ENCODE measurements around the gene EGFR.

The EGFR gene

DNA sequence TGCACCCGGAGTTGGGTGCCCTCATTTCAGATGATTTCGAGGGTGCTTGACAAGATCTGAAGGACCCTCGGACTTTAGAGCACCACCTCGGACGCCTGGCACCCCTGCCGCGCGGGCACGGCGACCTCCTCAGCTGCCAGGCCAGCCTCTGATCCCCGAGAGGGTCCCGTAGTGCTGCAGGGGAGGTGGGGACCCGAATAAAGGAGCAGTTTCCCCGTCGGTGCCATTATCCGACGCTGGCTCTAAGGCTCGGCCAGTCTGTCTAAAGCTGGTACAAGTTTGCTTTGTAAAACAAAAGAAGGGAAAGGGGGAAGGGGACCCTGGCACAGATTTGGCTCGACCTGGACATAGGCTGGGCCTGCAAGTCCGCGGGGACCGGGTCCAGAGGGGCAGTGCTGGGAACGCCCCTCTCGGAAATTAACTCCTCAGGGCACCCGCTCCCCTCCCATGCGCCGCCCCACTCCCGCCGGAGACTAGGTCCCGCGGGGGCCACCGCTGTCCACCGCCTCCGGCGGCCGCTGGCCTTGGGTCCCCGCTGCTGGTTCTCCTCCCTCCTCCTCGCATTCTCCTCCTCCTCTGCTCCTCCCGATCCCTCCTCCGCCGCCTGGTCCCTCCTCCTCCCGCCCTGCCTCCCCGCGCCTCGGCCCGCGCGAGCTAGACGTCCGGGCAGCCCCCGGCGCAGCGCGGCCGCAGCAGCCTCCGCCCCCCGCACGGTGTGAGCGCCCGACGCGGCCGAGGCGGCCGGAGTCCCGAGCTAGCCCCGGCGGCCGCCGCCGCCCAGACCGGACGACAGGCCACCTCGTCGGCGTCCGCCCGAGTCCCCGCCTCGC lies at the start of gene EGFR:
TSS of gene EGFR (plus strand) at position 657 of the 830 bp plus-strand sequence. CDS start 261 bp downstream, outside the sequence.
- no peak for DNase-seq

DNA sequence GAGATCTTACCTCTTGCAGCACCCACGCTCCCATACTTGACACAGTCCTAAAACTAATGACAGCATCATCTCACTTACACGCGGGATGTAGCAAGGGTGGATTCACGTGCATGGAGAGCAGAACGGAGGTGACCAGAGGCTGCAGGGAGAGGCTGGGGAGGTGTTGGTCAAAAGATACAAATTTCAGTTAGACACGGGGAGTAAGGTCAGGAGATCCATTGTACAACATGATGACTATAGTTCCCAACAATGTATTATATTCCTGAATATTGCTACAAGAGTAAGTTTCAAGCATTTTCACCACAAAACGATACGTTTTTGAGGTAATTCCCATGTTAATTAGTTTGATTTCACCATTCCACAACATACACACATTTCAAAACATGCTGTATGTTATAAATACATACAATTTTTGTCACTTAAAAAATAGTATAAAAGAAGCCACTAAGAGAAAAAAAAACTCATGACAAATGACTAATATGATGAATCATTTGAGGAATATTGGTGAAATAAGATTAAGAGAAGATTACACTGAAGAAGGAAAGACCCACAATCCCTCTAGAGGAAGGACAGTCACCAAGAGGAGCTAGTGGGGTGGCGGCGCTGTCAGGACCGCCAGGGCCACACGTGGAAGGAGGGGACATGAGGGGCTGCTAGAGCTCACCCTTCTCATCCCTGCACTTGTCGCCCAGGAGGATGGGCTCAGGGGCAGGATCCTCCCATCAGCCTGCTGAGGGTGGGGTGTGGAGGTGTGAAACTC lies 49.4 kb upstream of the EGFR start:
- no peak for DNase-seq

DNA sequence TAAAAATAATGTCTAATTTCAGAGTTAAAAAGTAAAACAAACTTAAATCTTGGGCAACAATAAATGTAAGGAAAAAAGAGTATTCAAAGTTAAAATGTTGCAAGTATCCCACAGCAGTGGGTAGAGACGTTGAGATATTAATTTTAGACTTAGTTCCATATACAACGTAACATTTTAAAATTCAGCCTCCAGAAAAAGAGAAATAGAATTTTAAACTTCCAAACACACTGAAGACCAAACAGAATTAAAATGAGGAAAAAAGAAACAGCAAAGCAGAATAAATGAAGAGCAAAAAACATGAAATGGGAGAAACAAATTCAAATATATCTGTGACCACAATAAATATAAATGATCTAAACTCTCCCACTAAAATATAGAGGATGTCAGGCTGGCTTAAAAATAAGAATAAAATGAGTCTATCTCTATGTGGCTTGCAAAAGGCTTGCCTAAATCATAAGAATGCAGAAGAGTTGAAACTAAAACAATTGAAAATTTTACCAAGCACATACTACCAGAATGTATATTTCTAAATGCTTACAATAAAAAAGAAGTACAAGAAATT lies 46.0 kb upstream of the EGFR start:
- no peak for DNase-seq

DNA sequence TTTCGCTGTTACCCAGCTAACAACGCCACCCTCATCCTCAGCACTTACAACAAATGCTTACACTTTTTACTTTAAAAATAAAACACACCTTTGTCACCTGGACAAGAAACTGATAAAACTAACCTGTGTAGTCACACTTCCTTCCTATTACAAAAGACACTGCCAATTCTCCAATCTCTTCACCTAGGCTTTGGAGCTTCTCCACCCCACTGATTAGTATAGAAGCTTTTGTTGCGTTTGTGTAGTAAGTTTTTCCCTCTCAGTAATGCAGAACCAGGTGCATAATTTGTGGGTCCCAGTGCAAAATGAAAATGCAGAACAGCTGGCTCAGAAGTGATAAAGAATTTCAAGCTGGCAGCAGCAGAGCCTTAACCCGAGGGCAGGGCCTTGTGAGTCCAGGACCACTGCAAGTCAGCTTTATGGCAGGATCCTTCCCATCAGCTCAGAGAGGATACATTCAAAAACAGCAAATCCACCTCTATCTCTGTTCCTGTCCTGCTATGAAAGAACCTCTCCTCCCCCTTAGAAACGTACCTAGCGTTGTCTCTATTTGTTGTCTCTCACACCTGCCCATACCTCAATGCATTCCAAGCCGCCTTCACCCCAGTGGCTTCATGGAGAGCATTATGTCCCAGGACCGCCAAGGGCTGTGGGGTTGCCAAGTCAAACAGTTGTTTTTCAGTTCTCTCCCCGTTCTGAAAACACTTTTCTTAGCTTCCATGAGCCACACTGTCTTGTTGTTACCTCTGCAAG lies 40.3 kb upstream of the EGFR start:
- no peak for DNase-seq

DNA sequence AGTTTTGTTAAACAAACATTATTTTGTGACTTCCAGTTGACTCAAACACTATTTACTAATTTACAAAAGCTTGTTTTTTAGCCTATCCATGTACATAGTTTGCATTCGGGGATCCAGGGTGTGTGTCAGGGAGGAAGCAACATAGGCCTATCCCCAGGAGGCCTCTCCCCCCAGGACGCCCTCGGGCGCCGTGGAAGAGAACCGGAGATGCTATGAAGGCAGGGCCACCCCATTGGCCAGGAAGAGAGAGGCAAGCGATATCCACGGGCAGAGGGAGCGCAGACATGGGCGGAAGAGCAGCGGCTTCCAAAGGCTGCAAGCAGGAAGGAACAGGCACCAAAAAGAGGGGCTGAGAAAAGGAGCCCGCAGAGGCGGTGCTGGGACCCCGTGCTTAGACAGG lies 38.3 kb upstream of the EGFR start:
- DNase-seq: no peak

DNA sequence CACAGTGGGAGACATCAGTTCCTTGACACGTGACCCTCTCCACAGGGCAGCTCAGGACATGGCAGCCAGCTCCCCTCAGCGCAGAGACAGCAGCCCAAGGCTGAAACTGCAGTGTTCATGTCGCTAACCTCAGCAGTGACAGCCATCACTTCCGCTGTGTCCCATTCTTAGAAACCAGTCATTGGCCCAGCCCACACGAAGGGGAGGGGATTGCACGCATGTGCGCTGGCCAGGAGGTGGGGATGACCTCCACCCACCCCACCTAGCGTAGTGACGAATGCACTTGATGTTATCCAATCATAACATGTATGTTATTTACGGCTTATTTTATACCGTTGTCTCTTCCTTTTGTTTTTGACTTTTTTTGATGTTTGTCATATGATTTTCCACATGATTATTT lies 36.9 kb upstream of the EGFR start:
- no peak for DNase-seq

DNA sequence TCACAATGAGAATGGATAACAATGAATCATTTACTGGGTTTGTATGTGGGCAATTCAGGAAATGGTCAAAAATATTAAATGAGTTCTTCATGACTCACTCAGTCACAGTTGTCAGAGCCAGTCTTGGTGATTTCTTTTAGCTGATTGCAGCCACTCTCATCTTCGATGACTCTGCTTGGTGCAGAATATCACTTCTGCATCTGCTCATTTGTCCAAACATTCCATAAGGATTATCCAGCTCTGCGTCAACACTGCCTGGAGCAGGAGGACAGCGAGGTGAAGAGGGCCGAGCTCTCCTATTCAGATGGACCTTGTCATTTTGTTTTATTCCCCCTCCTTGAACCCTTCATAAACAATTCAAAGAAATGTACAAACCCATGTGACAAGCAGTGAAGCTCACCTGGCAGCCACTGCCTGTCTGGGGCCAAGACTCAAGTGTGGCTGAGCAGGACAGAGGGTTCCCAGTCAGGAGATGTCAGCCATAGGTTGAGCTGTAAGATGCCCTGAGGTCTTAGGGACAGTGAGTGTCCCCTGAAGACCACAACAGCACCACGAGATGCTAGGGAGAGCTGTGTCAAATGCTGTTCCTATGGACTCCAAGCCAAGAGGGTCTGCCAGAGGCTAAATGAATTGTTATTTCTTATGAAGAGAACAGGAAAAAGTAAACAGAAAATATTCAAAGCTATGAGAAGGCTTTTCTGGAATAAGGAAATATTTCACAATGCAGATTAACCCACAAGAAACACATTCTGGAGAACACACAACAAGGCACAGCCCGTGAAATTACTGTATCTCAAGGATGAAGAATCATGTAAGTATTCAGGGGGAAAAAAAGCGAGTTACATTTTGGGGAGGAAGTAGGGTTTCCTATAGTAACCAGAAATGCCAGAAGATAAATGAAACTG lies 33.1 kb upstream of the EGFR start:
- DNase-seq: no peak

DNA sequence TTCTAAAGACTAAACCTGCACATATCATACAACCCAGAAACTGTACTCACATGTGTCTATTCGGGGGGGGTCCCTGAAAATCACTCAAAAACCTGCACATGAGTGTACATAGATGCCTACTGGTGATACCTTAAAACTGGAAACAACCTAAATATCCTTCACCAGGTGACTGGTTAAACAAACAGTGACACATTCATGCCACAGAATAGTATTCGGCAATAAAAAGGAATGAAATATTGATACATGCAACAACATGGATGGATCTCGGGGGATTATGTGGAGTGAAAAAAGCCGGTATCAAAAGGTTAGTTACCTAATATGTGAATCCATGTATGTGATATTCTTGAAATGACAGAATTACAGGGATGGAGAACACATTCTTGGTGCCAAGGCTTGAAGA lies 32.1 kb upstream of the EGFR start:
- no peak for DNase-seq

DNA sequence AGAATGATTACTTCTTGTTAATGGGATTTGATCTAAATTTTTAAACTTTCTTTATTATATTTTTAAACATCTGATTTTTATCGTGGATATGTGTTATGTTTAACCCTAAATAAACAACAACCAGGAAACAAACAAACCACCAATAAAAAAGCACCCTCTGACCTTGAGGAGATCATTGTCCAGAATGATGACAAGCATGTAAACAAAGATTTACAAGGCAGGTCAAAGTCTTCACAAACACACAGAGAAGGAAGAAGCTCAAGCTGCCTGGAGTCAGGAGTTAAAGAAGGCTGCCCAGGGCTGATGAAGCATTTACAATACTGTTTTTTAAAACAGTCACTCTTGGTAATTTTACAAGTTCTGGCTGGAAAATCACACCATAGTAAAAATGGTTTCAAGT lies 31.0 kb upstream of the EGFR start:
- DNase-seq: no peak

DNA sequence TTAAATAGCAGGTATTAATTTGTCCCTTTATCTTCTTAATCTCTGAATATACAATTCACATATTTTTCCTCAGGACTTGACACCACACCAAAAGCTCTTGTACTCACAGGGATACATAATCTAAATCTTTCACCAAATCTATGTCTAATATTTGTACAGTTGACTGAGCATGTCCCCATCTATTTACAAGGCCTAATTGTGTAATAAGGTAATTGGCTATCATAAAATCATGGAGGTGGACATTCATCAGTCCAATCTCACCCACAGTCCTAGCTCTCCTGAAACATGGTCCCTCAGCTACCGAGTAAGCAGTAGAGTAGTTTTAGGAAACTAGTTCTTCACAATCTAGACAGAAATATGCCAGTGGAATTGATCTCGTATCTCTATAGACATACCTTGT lies 30.3 kb upstream of the EGFR start:
- DNase-seq: no peak

DNA sequence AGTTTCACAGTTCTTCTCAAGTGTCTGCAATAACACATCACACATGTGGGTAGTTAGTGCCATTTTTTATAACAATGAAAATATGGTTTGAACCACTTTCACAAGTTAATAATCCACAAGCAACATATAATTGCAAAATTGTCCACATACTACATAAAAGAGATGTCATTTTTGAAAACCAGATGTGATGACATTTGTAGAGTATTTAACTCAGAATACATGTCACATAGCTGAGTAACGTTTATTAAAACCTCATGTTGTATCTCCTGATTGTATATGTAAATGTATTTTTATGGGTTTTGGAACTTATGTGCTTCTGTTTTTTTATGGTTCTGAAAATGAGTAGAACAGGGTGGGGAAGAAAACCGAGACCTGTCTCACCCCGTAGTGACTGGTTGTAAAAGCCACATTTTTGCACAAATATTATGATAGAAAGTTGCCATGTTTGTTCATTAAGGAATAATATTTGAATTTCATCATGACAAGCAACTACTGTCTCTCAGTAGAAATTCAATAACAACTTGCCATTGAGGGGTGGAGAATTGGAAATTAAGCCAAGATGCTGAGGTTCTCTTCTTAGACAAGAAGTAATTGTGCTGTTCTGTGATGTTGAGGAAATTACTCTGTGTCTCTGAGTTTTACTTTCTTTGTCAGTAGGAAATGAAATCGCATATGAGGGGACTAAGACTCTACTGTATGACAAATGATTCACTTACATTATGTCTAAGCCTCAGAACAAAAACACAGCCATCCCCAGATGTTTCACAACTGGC lies 29.2 kb upstream of the EGFR start:
- no peak for DNase-seq

DNA sequence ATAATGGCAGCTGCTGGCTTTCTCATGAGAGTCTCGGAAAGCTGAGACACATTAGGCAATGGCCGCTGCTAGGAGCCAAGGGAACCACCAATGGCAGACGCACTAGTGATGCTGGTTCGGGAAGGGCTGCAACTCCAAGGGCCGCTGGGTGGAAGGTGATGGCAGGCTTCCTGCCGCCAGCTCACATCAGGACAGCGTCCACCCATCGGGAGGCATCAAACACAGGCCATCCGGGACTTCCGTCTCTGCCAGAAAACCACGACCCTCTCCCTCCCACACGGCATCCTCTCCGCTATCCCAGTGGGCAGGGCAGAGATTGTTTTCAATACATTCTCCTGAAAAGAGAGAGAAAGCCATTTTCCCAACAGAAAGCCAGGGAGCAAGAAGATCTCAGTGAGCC lies 27.5 kb upstream of the EGFR start:
- DNase-seq: no peak

DNA sequence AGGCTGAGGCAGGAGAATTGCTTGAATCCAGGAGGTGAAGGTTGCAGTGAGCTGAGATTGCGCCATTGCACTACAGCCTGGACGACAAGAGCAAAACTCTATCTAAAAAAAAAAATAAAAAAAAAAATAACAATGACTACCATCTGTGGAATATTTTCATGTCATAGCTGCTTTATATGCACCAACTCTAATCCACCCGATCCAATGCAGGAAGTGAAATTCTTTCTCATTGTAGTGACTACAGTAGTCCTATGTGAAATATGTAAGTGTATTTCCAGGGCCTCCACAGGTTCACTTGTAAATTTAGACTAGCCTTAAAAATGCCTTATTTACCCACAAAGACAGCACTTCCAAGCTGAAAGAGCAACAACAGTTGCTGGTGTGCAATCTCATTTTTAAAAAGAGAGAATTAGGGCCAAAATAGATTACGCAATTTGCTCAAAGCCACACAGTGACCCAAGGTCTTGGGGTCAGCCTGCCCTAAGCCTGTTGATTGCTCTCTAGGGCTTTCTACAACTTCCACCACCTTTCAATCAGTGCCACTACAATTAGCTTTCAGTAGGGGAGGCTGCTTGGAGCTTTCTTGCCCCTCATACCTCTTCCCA lies 25.8 kb upstream of the EGFR start:
- DNase-seq: no peak

DNA sequence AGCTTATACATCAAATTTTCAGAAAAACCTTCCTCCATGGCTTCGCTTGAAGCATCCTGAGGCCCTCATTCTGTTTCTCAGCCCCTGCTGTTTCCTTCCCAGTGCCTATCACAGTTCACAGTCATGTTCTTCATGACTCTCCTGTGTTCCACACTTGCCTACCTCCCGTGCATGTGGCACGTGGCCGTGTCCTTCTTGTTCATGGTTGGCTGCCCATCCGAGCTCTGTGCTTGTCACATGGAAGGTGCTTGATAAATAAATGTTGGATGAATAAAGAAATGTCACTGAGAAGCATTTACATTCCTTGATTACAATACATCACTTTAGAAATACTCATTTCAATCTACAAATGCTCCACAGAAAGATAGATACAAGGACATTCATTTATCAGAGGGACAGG lies 23.7 kb upstream of the EGFR start:
- no peak for DNase-seq

DNA sequence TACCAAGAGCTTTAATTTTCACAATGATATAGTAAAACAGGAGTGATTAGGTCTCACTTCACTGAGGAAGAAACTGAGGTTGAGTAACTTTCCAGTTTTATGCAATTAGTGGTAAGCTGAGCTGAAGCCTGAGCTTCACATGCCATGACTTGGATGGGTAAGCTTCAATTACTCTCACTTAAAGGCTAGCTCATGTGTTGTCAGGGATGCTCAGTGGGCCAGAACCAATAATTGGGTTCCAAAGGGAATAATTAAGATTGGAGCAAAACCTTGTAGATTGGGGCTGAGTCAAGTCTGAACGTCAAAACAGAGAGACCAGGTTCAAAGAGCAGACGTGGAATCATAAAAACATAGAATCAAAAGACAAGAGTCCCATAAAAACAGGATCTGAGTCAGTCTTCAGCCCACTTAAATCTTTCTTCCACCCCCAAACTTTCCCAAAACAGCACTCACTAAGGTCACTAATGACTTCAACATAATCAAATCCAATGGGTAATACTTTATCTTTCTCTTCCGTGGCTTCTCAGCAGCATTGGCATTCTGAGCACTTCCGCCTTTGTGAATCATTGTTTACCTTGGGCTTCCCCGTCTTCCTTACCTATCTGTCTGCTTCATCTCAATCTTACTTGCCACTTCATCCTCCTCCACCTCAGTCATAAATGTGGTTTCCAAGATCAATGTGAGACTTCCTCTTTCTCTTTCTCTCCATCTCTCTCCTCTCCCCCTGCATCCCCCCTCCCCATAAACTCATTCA lies 23.0 kb upstream of the EGFR start:
- DNase-seq: peak; percentile 30

DNA sequence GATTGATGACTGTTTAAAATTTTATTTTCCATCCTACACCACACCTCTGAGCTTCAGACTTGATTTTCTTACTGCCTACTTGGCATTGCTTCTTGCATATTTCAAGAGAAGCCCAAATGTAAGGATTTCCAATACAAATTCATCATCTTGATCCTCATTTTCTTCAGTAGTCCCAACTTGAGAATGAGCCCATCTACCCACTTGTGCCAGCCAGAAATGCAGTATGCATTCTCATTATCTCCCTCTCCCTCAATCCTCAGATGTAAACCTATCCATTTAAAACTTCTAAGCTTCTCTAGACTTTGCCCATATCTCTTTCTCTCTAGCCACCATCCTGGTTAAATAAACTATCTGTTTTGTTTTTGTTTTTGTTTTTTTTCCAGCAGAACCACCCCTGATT lies 22.4 kb upstream of the EGFR start:
- DNase-seq: no peak

DNA sequence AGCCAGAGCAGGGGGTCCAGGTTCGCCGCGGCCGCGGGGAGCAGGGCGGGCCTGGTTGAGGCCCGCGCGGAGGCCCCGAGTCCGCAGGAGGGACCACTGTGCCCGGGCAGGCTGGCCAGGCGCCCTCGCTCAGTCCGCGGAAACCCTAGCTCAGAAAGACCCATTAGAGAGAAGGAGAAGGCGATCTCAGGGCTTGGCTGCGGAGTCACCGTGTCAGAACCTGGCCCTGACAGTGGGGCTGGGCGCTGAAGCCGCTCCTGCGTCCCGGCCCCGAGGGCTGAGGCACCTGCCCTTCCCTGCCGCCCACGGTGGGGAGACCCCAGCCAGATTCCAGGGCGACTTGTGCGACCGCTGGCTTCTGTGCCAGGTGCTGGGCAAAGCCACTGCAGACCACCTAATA lies 14.2 kb upstream of the EGFR start:
- no peak for DNase-seq

DNA sequence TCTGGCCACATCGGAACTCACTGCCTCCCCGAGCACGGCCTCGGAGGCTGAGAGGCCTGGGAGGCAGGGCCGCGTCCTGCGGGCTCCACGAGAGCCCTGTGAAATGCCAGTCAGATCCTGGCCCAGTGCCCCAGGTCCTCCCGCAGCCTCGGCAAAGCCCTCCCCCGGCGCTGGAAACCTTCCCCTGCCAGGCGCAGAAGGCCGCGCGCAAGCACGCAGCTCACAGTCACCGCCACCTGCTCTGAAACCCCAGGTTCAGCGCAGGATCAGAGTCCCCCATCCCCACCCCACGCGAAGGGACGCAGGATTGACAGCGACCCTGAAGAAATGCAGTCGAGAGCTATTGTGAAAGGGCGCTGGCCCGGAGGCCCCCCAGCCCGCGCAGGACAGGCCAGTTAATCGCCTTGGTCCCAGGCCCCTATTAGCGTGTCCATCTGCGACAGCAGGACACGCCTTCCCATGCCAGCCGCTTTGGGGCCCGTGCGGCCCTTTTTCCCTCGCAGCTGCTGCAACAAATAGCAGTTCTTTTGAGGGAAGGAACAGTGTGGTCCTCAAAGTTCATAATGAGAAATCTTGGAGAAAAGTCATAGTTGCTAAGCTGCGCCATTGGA lies 13.5 kb upstream of the EGFR start:
- DNase-seq: no peak

DNA sequence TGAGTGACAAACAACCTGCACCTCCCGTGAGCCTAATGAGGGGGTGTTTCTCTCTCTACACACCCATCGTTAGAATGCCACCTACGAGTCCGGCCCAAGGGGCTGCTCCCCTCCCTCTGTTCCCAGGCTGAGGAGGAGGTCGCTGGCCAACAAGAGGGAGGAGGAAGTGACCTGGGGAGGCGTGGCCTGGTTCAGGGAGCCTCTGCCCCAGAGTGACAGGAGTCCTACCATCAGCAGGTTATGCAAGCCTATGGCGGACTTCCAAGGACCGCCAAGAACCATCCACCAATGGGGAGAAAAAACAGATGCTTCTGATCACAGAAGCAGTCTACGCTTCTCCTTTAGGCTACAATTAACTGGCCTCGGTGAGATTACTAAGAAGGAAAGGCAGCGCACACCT lies 12.3 kb upstream of the EGFR start:
- no peak for DNase-seq

DNA sequence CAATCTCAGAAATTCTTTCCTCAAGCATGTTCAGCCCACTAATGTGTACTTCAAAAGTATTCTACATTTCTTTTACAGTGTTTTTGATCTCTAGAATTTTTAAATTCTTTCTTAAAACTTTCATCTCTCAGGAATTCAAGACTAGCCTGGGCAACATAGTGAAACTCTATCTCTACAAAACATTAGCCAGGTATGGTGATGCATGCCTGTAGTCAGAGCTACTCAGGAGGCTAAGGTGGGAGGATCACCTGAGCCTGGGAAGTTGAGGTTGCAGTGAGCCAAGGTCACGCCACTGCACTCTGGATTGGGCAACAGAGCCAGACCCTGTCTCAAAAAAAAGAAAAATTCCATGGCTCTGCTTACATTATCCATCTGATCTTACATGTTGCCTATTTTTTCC lies 5.0 kb upstream of the EGFR start:
- DNase-seq: no peak
